ENCODE measurements around the gene ANKFN1. TPM values are rescaled to one million over a fixed set of nuclear protein-coding genes. Genes with fewer than 3 reads are reported as not detected.
A peak's percentile ranks its signal among the peaks of the same experiment; 100 is the strongest.

ANKFN1 gene
- total RNA-seq, 2 donors from 2014 or later = 0.26 to 0.33 TPM

DNA sequence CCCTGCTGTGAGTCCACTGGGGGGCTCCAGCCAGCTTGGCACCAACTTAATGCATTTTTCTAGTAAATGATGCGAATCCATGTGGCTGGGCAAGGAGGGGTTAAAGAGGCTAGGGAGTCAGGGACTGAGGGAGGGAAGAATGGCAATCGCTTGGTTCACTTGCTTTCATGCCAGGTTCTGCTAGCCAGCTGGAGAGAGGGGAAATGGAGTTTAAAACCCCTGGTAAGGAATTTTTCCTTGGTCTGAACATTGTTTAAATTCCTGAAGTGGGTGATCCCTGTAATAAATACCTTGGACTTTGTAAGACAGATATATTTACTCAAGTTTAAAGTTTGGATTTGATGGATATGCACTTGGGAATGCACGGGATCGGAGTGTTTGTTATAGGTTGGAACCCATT is 22.8 kb downstream of the ANKFN1 start:
- no peak overlapping the region for H3K27ac ChIP-seq
- no peak for ATAC-seq
- H3K36me3 ChIP-seq (replicated peaks in 1 of 2; ENCODE audit: insufficient read depth in 1 of 2, low read depth in 2 of 2) = no peaks in the 10 kb centered on the region
- no peak overlapping the region for H3K4me3 ChIP-seq
- no peaks in the 10 kb centered on the region for H3K4me1 ChIP-seq
- TF ChIP-seq, protein P1, sequence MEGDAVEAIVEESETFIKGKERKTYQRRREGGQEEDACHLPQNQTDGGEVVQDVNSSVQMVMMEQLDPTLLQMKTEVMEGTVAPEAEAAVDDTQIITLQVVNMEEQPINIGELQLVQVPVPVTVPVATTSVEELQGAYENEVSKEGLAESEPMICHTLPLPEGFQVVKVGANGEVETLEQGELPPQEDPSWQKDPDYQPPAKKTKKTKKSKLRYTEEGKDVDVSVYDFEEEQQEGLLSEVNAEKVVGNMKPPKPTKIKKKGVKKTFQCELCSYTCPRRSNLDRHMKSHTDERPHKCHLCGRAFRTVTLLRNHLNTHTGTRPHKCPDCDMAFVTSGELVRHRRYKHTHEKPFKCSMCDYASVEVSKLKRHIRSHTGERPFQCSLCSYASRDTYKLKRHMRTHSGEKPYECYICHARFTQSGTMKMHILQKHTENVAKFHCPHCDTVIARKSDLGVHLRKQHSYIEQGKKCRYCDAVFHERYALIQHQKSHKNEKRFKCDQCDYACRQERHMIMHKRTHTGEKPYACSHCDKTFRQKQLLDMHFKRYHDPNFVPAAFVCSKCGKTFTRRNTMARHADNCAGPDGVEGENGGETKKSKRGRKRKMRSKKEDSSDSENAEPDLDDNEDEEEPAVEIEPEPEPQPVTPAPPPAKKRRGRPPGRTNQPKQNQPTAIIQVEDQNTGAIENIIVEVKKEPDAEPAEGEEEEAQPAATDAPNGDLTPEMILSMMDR (IDR thresholded peaks at IDR 0.05) = no peak
- no peak for TF ChIP-seq POLR2A (IDR thresholded peaks at IDR 0.05)
- WGBS, 2 donors = 31 to 53% methylated on average over 4 of the region's 4 CpGs
- H3K27me3 ChIP-seq = no peaks in the 10 kb centered on the region
- intact Hi-C loops (cut with DNase I) = no loop called here
- H3K9me3 ChIP-seq = no peaks in the 10 kb centered on the region
- DNase-seq = no peak

DNA sequence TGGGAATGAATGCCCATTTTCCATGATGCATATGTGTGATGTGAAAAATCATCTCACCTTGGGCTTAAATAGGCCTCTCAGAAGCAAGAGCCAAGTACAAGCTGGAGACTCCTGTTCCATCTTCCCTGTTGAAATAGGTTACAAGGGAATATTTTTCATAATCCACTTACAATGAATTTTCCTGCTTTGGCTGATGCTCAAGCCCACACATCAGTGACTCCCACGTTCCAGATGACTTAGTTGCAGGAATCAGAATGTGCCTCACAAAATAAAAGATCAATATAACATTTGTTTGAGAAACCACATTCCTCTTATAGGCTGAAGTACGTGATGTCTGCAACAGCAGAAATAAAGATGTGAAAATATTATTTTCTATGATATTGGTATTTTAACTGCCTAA is 24.1 kb downstream of the ANKFN1 start:
- Histone ChIP-seq H3K4me1 (no peaks in the 10 kb centered on the region), H3K4me3 (no peak overlapping the region), H3K27ac (no peak overlapping the region), H3K36me3 (replicated peaks in 1 of 2; ENCODE audit: insufficient read depth in 1 of 2, low read depth in 2 of 2) (no peaks in the 10 kb centered on the region), H3K9me3 (no peaks in the 10 kb centered on the region), H3K27me3 (no peaks in the 10 kb centered on the region)
- DNase-seq = no peak
- no peak for ATAC-seq
- intact Hi-C loops (cut with DNase I) = no loop called here
- no peak for TF ChIP-seq POLR2A (IDR thresholded peaks at IDR 0.05)
- TF ChIP-seq, protein P1 (IDR thresholded peaks at IDR 0.05) = no peak
- 72 to 85% methylated on average over 2 of the region's 2 CpGs for WGBS, 2 donors

DNA sequence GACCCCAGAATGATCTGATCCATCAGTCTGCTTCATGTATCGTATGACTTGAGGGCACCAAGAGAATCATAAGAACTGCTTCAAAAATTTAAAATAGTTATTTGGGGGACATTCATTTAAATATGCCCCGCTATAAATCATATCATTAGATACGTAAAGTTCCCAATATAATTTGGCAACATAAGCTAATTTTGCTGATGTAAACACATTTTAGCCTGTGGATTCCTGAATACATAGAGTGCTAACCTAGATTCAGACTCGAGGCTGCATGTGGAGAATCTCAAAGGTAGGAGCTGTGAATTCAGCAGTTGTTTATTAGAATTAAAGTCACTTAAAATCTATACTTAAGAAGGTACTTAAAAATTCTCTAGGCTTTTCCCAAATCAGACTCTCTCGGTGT is 24.9 kb downstream of the ANKFN1 start:
- TF ChIP-seq, protein P1 (IDR thresholded peaks at IDR 0.05) = no peak
- no peak for TF ChIP-seq POLR2A (IDR thresholded peaks at IDR 0.05)
- no peaks in the 10 kb centered on the region for H3K36me3 ChIP-seq (replicated peaks in 1 of 2; ENCODE audit: insufficient read depth in 1 of 2, low read depth in 2 of 2)
- DNase-seq (no peak), ATAC-seq (no peak)
- WGBS, 2 donors = 69 to 82% methylated on average over 5 of the region's 5 CpGs
- H3K9me3 ChIP-seq = no peaks in the 10 kb centered on the region
- intact Hi-C loops (cut with DNase I) = no loop called here
- H3K27ac ChIP-seq = no peak overlapping the region
- no peak overlapping the region for H3K4me3 ChIP-seq
- H3K27me3 ChIP-seq = no peaks in the 10 kb centered on the region
- no peaks in the 10 kb centered on the region for H3K4me1 ChIP-seq

DNA sequence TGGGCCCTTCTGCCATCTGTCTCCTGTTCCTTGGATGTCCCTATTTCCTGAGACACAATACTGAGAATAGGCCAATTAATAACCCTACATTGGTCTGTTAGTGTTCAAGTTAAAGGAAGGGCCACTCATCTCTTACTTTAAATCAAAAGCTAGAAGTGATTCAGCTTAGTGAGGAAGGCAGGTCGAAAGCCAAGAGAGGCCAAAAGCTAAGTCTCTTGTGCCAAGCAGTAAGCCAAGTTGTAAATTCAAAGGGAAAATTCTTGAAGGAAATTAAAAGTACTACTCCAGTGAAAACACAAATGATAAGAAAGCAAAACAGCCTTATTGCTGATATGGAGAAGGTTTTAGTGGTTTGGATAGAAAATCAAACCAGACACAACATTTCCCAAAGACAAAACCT is 28.8 kb downstream of the ANKFN1 start:
- intact Hi-C loops (cut with DNase I) = no loop called here
- WGBS, 2 donors = 36 to 59% methylated on average over 1 of the region's 1 CpG
- ATAC-seq = no peak

DNA sequence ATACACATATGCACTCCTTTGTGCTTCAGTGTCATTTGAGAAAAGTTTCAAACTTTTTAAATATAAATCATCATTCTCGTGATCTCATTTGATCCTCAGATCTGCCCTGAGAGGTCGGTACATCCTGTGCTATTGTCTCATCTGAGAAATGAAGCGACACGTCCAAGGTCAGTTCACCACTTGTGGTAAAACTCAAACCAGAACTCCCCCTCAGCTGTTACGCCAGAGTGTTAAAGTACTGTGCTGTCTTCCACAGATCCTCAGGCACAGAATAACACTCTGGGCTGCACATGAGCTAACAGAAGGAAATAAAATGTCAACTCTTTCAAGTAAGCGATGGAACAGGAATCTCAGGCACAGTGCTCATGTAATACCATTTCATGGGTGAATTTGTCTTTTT is 31.4 kb downstream of the ANKFN1 start:
- Histone ChIP-seq H3K4me1 (no peaks in the 10 kb centered on the region), H3K9me3 (no peaks in the 10 kb centered on the region), H3K27ac (no peak overlapping the region), H3K36me3 (replicated peaks in 1 of 2; ENCODE audit: insufficient read depth in 1 of 2, low read depth in 2 of 2) (no peaks in the 10 kb centered on the region), H3K27me3 (no peaks in the 10 kb centered on the region), H3K4me3 (no peak overlapping the region)
- peak in 1 of 4 donors; percentile 7 for DNase-seq
- ATAC-seq = no peak
- WGBS, 2 donors = 60 to 68% methylated on average over 6 of the region's 6 CpGs
- intact Hi-C loops (cut with DNase I) = no loop called here
- TF ChIP-seq, protein P1 (IDR thresholded peaks at IDR 0.05) = no peak

More for the DNA sequence above, 28.8 kb downstream of the ANKFN1 start:
- TF ChIP-seq, protein P1 (IDR thresholded peaks at IDR 0.05) = no peak
- TF ChIP-seq POLR2A (IDR thresholded peaks at IDR 0.05) = no peak
- H3K27me3 ChIP-seq = no peaks in the 10 kb centered on the region
- no peaks in the 10 kb centered on the region for H3K9me3 ChIP-seq
- no peak overlapping the region for H3K27ac ChIP-seq
- H3K4me1 ChIP-seq = no peaks in the 10 kb centered on the region
- no peaks in the 10 kb centered on the region for H3K36me3 ChIP-seq (replicated peaks in 1 of 2; ENCODE audit: insufficient read depth in 1 of 2, low read depth in 2 of 2)
- no peak for DNase-seq
- no peak overlapping the region for H3K4me3 ChIP-seq

Measured in body of pancreas (tissue), 4 donors.